ENCODE measurements around the gene CNTN1.

CNTN1 gene

GRCh38 chr12:40903040-40903439 lies 210.8 kb downstream of the CNTN1 start:
- 25% methylated on average over 1 of the region's 1 CpG; no CpG with 5 or more reads in 1 of the 2 experiments for WGBS, 2 experiments (ENCODE audit: insufficient coverage in 2 of 2)
- peaks cover 6% of the 10 kb centered on the region for H3K4me1 ChIP-seq (ENCODE audit: control insufficient read depth, insufficient read depth, low read length, poor library complexity, severe bottlenecking)
- H3K9me3 ChIP-seq (ENCODE audit: control insufficient read depth, low read length) = no peaks in the 10 kb centered on the region
- H3K27ac ChIP-seq (ENCODE audit: low read depth, low read length, severe bottlenecking) = no peak overlapping the region
- H3K4me3 ChIP-seq (ENCODE audit: extremely low read depth, insufficient read depth, low read length, poor library complexity, severe bottlenecking) = no peak overlapping the region
- no peaks in the 10 kb centered on the region for H3K36me3 ChIP-seq (ENCODE audit: control insufficient read depth, insufficient read depth, low read length)

GRCh38 chr12:40907115-40907527 lies 214.9 kb downstream of the CNTN1 start:
- H3K9me3 ChIP-seq (ENCODE audit: control insufficient read depth, low read length) = no peaks in the 10 kb centered on the region
- no peaks in the 10 kb centered on the region for H3K36me3 ChIP-seq (ENCODE audit: control insufficient read depth, insufficient read depth, low read length)
- H3K4me1 ChIP-seq (ENCODE audit: control insufficient read depth, insufficient read depth, low read length, poor library complexity, severe bottlenecking) = peaks cover 6% of the 10 kb centered on the region
- H3K27ac ChIP-seq (ENCODE audit: low read depth, low read length, severe bottlenecking) = peak overlapping the region; percentile 26
- WGBS, 2 experiments (ENCODE audit: insufficient coverage in 2 of 2) = 89 to 91% methylated on average over 4 of the region's 4 CpGs
- no peak overlapping the region for H3K4me3 ChIP-seq (ENCODE audit: extremely low read depth, insufficient read depth, low read length, poor library complexity, severe bottlenecking)

GRCh38 chr12:40911676-40912075 lies 219.4 kb downstream of the CNTN1 start:
- Histone ChIP-seq H3K4me1 (ENCODE audit: control insufficient read depth, insufficient read depth, low read length, poor library complexity, severe bottlenecking) (peaks cover 6% of the 10 kb centered on the region), H3K36me3 (ENCODE audit: control insufficient read depth, insufficient read depth, low read length) (no peaks in the 10 kb centered on the region), H3K4me3 (ENCODE audit: extremely low read depth, insufficient read depth, low read length, poor library complexity, severe bottlenecking) (no peak overlapping the region), H3K9me3 (ENCODE audit: control insufficient read depth, low read length) (no peaks in the 10 kb centered on the region), H3K27ac (ENCODE audit: low read depth, low read length, severe bottlenecking) (no peak overlapping the region)
- no CpG with 5 or more reads among the region's 3 CpGs for WGBS, 2 experiments (ENCODE audit: insufficient coverage in 2 of 2)

- no peak overlapping the region for H3K4me3 ChIP-seq (ENCODE audit: extremely low read depth, insufficient read depth, low read length, poor library complexity, severe bottlenecking)
- no peaks in the 10 kb centered on the region for H3K9me3 ChIP-seq (ENCODE audit: control insufficient read depth, low read length)
- WGBS, 2 experiments (ENCODE audit: insufficient coverage in 2 of 2) = no CpG with 5 or more reads among the region's 2 CpGs
- no peaks in the 10 kb centered on the region for H3K36me3 ChIP-seq (ENCODE audit: control insufficient read depth, insufficient read depth, low read length)
- no peaks in the 10 kb centered on the region for H3K4me1 ChIP-seq (ENCODE audit: control insufficient read depth, insufficient read depth, low read length, poor library complexity, severe bottlenecking)
- H3K27ac ChIP-seq (ENCODE audit: low read depth, low read length, severe bottlenecking) = no peak overlapping the region
Measured at GRCh38 chr12:40915172-40915571, 222.9 kb downstream of the CNTN1 start.

- WGBS, 2 experiments (ENCODE audit: insufficient coverage in 2 of 2) = 60 to 67% methylated on average over 1 to 3 of the region's 6 CpGs
Measured at GRCh38 chr12:40917561-40917960, 225.3 kb downstream of the CNTN1 start.

GRCh38 chr12:40921563-40922163 lies 229.4 kb downstream of the CNTN1 start:
- Histone ChIP-seq H3K4me3 (ENCODE audit: extremely low read depth, insufficient read depth, low read length, poor library complexity, severe bottlenecking) (no peak overlapping the region), H3K4me1 (ENCODE audit: control insufficient read depth, insufficient read depth, low read length, poor library complexity, severe bottlenecking) (no peaks in the 10 kb centered on the region), H3K36me3 (ENCODE audit: control insufficient read depth, insufficient read depth, low read length) (no peaks in the 10 kb centered on the region), H3K9me3 (ENCODE audit: control insufficient read depth, low read length) (no peaks in the 10 kb centered on the region), H3K27ac (ENCODE audit: low read depth, low read length, severe bottlenecking) (no peak overlapping the region)
- 33% methylated on average over 1 of the region's 2 CpGs; no CpG with 5 or more reads in 1 of the 2 experiments for WGBS, 2 experiments (ENCODE audit: insufficient coverage in 2 of 2)

More at GRCh38 chr12:40917561-40917960, 225.3 kb downstream of the CNTN1 start:
- Histone ChIP-seq H3K4me1 (ENCODE audit: control insufficient read depth, insufficient read depth, low read length, poor library complexity, severe bottlenecking) (no peaks in the 10 kb centered on the region), H3K4me3 (ENCODE audit: extremely low read depth, insufficient read depth, low read length, poor library complexity, severe bottlenecking) (no peak overlapping the region), H3K36me3 (ENCODE audit: control insufficient read depth, insufficient read depth, low read length) (no peaks in the 10 kb centered on the region), H3K27ac (ENCODE audit: low read depth, low read length, severe bottlenecking) (no peak overlapping the region), H3K9me3 (ENCODE audit: control insufficient read depth, low read length) (no peaks in the 10 kb centered on the region)

GRCh38 chr12:40937891-40938290 lies 245.7 kb downstream of the CNTN1 start:
- Histone ChIP-seq H3K9me3 (ENCODE audit: control insufficient read depth, low read length) (no peaks in the 10 kb centered on the region), H3K27ac (ENCODE audit: low read depth, low read length, severe bottlenecking) (no peak overlapping the region), H3K4me3 (ENCODE audit: extremely low read depth, insufficient read depth, low read length, poor library complexity, severe bottlenecking) (no peak overlapping the region), H3K4me1 (ENCODE audit: control insufficient read depth, insufficient read depth, low read length, poor library complexity, severe bottlenecking) (peaks cover 3% of the 10 kb centered on the region), H3K36me3 (ENCODE audit: control insufficient read depth, insufficient read depth, low read length) (no peaks in the 10 kb centered on the region)
- 89 to 92% methylated on average over 1 of the region's 1 CpG for WGBS, 2 experiments (ENCODE audit: insufficient coverage in 2 of 2)

GRCh38 chr12:40942326-40942725 lies 250.1 kb downstream of the CNTN1 start:
- H3K9me3 ChIP-seq (ENCODE audit: control insufficient read depth, low read length) = no peaks in the 10 kb centered on the region
- no CpG with 5 or more reads among the region's 2 CpGs for WGBS, 2 experiments (ENCODE audit: insufficient coverage in 2 of 2)
- peaks cover 3% of the 10 kb centered on the region for H3K4me1 ChIP-seq (ENCODE audit: control insufficient read depth, insufficient read depth, low read length, poor library complexity, severe bottlenecking)
- H3K27ac ChIP-seq (ENCODE audit: low read depth, low read length, severe bottlenecking) = no peak overlapping the region
- no peak overlapping the region for H3K4me3 ChIP-seq (ENCODE audit: extremely low read depth, insufficient read depth, low read length, poor library complexity, severe bottlenecking)
- no peaks in the 10 kb centered on the region for H3K36me3 ChIP-seq (ENCODE audit: control insufficient read depth, insufficient read depth, low read length)

- 71 to 80% methylated on average over 1 of the region's 2 CpGs for WGBS, 2 experiments (ENCODE audit: insufficient coverage in 2 of 2)
- Histone ChIP-seq H3K27ac (ENCODE audit: low read depth, low read length, severe bottlenecking) (no peak overlapping the region), H3K4me1 (ENCODE audit: control insufficient read depth, insufficient read depth, low read length, poor library complexity, severe bottlenecking) (peaks cover 3% of the 10 kb centered on the region), H3K4me3 (ENCODE audit: extremely low read depth, insufficient read depth, low read length, poor library complexity, severe bottlenecking) (no peak overlapping the region), H3K9me3 (ENCODE audit: control insufficient read depth, low read length) (no peaks in the 10 kb centered on the region), H3K36me3 (ENCODE audit: control insufficient read depth, insufficient read depth, low read length) (no peaks in the 10 kb centered on the region)
Measured at GRCh38 chr12:40945772-40946171, 253.5 kb downstream of the CNTN1 start.

GRCh38 chr12:40946612-40947194 lies 254.5 kb downstream of the CNTN1 start:
- Histone ChIP-seq H3K4me3 (ENCODE audit: extremely low read depth, insufficient read depth, low read length, poor library complexity, severe bottlenecking) (no peak overlapping the region), H3K9me3 (ENCODE audit: control insufficient read depth, low read length) (no peaks in the 10 kb centered on the region), H3K36me3 (ENCODE audit: control insufficient read depth, insufficient read depth, low read length) (no peaks in the 10 kb centered on the region), H3K4me1 (ENCODE audit: control insufficient read depth, insufficient read depth, low read length, poor library complexity, severe bottlenecking) (peaks cover 3% of the 10 kb centered on the region), H3K27ac (ENCODE audit: low read depth, low read length, severe bottlenecking) (no peak overlapping the region)
- WGBS, 2 experiments (ENCODE audit: insufficient coverage in 2 of 2) = no CpG with 5 or more reads among the region's 1 CpG

GRCh38 chr12:40947797-40948196 lies 255.6 kb downstream of the CNTN1 start:
- Histone ChIP-seq H3K36me3 (ENCODE audit: control insufficient read depth, insufficient read depth, low read length) (no peaks in the 10 kb centered on the region), H3K4me1 (ENCODE audit: control insufficient read depth, insufficient read depth, low read length, poor library complexity, severe bottlenecking) (no peaks in the 10 kb centered on the region), H3K27ac (ENCODE audit: low read depth, low read length, severe bottlenecking) (no peak overlapping the region), H3K4me3 (ENCODE audit: extremely low read depth, insufficient read depth, low read length, poor library complexity, severe bottlenecking) (no peak overlapping the region), H3K9me3 (ENCODE audit: control insufficient read depth, low read length) (no peaks in the 10 kb centered on the region)
- no CpG with 5 or more reads among the region's 2 CpGs for WGBS, 2 experiments (ENCODE audit: insufficient coverage in 2 of 2)

Data from mesodermal cell (in vitro differentiated cells).